ENCODE data around the gene SQOR. TPM values are rescaled to one million over a fixed set of nuclear protein-coding genes. Genes with fewer than 3 reads are reported as not detected.

SQOR gene
- 10 to 100 TPM; 33.2 to 46.8 (median 39.9) TPM for total RNA-seq

DNA sequence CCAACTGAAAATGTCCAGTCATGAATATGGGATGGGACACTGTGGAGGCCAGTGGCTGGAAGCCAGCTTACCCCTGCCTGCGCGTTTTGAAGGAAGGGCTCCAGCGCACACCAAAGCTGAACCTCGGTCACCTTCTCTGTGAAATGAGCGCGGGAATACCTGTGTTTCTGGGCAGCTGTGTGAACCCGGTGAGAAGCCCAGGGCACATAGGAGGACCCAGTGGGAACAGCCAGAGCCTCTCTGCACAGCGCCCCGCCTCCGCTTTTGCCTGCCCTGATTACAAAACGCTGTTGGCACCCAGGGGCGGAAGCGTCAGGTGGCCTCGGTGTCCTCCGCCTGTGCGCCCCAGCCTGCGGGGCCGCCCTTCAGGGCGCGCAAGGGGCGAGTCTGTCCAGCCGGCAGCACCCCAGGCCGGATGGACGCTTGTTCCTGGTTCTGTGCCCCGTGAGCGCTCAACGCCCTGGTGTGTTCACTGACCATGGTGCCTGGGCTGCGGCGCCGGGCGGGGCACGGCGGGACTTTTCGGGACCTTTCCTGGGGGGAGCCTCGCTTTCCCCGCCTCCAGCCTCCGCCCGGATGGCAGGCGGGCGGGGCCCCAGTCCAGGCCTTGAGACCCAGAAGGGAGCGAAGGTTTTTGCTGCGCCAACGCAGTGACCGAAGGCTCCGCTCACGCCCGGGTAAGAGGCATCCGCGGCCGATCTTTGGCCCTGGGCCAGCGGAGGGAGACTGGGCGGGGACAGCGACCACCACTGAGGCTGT, at the start of gene SQOR:
SQOR (plus strand) TSS at position 598 of the 759 bp plus-strand sequence. CDS start 23,895 bp downstream, outside the sequence.
- DNase-seq (ENCODE audit: low spot score in 2 of 2): peak; percentile 93 to 94
- TF ChIP-seq, protein P1, sequence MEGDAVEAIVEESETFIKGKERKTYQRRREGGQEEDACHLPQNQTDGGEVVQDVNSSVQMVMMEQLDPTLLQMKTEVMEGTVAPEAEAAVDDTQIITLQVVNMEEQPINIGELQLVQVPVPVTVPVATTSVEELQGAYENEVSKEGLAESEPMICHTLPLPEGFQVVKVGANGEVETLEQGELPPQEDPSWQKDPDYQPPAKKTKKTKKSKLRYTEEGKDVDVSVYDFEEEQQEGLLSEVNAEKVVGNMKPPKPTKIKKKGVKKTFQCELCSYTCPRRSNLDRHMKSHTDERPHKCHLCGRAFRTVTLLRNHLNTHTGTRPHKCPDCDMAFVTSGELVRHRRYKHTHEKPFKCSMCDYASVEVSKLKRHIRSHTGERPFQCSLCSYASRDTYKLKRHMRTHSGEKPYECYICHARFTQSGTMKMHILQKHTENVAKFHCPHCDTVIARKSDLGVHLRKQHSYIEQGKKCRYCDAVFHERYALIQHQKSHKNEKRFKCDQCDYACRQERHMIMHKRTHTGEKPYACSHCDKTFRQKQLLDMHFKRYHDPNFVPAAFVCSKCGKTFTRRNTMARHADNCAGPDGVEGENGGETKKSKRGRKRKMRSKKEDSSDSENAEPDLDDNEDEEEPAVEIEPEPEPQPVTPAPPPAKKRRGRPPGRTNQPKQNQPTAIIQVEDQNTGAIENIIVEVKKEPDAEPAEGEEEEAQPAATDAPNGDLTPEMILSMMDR (IDR thresholded peaks at IDR 0.05): no peak
- TF ChIP-seq POLR2AphosphoS5 (IDR thresholded peaks at IDR 0.05) (peak in 2 of 3 donors; percentile 45 to 70), POLR2A (IDR thresholded peaks at IDR 0.05) (peak in 1 of 2 donors; percentile 54), EP300 (IDR thresholded peaks at IDR 0.05) (peak; percentile 26)
- Histone ChIP-seq H3K4me1 (peaks cover 55% of the 10 kb centered on the region), H3K9me3 (no peaks in the 10 kb centered on the region), H3K36me3 (no peaks in the 10 kb centered on the region), H3K27me3 (no peaks in the 10 kb centered on the region), H3K4me3 (peak within 1 kb of the TSS; percentile 68), H3K27ac (peak within 1 kb of the TSS; percentile 93)
- 1% methylated on average over 28 of the region's 53 CpGs for WGBS

- no peaks in the 10 kb centered on the region for H3K27me3 ChIP-seq
- DNase-seq (ENCODE audit: low spot score in 2 of 2): no peak
- H3K4me3 ChIP-seq: no peak overlapping the region
- no peaks in the 10 kb centered on the region for H3K36me3 ChIP-seq
- no peak for TF ChIP-seq POLR2A (IDR thresholded peaks at IDR 0.05)
- TF ChIP-seq, protein P1 (IDR thresholded peaks at IDR 0.05): no peak
- no peak for TF ChIP-seq POLR2AphosphoS5 (IDR thresholded peaks at IDR 0.05)
- TF ChIP-seq EP300 (IDR thresholded peaks at IDR 0.05): no peak
- H3K27ac ChIP-seq: no peak overlapping the region
- peaks cover 41% of the 10 kb centered on the region for H3K4me1 ChIP-seq
- H3K9me3 ChIP-seq: no peaks in the 10 kb centered on the region
- WGBS: 70% methylated on average over 7 of the region's 7 CpGs
These were observed 49.6 kb upstream of the SQOR start for GRCh38 chr15:45585069-45585791.

DNA sequence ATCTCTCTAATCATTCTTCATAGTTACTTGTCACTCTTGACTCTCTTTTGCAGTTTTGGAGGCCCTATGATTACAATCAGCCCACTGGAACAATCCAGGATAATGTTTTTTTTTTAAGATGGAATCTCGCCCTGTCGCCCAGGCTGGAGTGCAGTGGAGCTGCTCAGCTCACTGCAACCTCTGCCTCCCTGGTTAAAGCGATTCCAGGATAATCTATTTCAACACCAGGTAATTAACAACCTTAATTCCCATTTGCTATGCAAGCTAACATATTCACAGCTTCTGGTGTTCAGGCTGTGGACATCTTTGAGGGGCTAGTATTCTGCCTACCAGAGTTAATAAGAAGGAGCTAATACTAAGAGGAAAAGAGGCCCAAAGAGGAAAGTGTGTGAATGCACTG, 48.7 kb upstream of the SQOR start:
- H3K9me3 ChIP-seq: no peaks in the 10 kb centered on the region
- H3K4me3 ChIP-seq: peak overlapping the region; percentile 62
- peaks cover 44% of the 10 kb centered on the region for H3K4me1 ChIP-seq
- H3K36me3 ChIP-seq: no peaks in the 10 kb centered on the region
- no peaks in the 10 kb centered on the region for H3K27me3 ChIP-seq
- no peak for DNase-seq (ENCODE audit: low spot score in 2 of 2)
- peak overlapping the region; percentile 97 for H3K27ac ChIP-seq
- TF ChIP-seq EP300 (IDR thresholded peaks at IDR 0.05): no peak
- 76% methylated on average over 3 of the region's 3 CpGs for whole genome bisulfite sequencing

GRCh38 chr15:45586601-45587094, 48.2 kb upstream of the SQOR start:
- H3K27ac ChIP-seq: peak overlapping the region; percentile 97
- H3K4me1 ChIP-seq: peaks cover 47% of the 10 kb centered on the region
- peak overlapping the region; percentile 62 for H3K4me3 ChIP-seq
- no peaks in the 10 kb centered on the region for H3K9me3 ChIP-seq
- no peaks in the 10 kb centered on the region for H3K36me3 ChIP-seq
- TF ChIP-seq EP300 (IDR thresholded peaks at IDR 0.05) (no peak), POLR2AphosphoS5 (IDR thresholded peaks at IDR 0.05) (no peak), POLR2A (IDR thresholded peaks at IDR 0.05) (no peak)
- TF ChIP-seq, protein P1 (IDR thresholded peaks at IDR 0.05): no peak
- no peaks in the 10 kb centered on the region for H3K27me3 ChIP-seq
- DNase-seq (ENCODE audit: low spot score in 2 of 2): no peak
- 2% methylated on average over 14 of the region's 14 CpGs for WGBS

GRCh38 chr15:45587095-45587862, 47.5 kb upstream of the SQOR start, which contains the start of gene BLOC1S6:
Gene BLOC1S6, plus strand, starts transcription at chr15:45587379. Its CDS starts 65 bp downstream, at chr15:45587444.
- TF ChIP-seq POLR2AphosphoS5 (IDR thresholded peaks at IDR 0.05) (peak; percentile 72 to 92 (median 85)), EP300 (IDR thresholded peaks at IDR 0.05) (no peak), POLR2A (IDR thresholded peaks at IDR 0.05) (peak in 1 of 2 donors; percentile 71)
- TF ChIP-seq, protein P1 (IDR thresholded peaks at IDR 0.05): no peak
- H3K4me3 ChIP-seq: peak within 1 kb of the TSS; percentile 62

More at GRCh38 chr15:45587095-45587862, 47.5 kb upstream of the SQOR start, which contains the start of gene BLOC1S6:
- Histone ChIP-seq H3K36me3 (no peaks in the 10 kb centered on the region), H3K9me3 (no peaks in the 10 kb centered on the region), H3K27ac (peak within 1 kb of the TSS; percentile 97), H3K27me3 (no peaks in the 10 kb centered on the region), H3K4me1 (peaks cover 51% of the 10 kb centered on the region)
- under 1% methylated on average over 53 of the region's 62 CpGs for WGBS
- peak; percentile 95 to 97 for DNase-seq (ENCODE audit: low spot score in 2 of 2)

Data from suprapubic skin (tissue), 4 donors.